ENCODE results near the gene CSF1R. TPM values are rescaled to one million over a fixed set of nuclear protein-coding genes. Genes with fewer than 3 reads are reported as not detected.

CSF1R gene
- polyA plus RNA-seq, 3 donors: 2.9 to 17.0 (median 13.7) TPM

DNA sequence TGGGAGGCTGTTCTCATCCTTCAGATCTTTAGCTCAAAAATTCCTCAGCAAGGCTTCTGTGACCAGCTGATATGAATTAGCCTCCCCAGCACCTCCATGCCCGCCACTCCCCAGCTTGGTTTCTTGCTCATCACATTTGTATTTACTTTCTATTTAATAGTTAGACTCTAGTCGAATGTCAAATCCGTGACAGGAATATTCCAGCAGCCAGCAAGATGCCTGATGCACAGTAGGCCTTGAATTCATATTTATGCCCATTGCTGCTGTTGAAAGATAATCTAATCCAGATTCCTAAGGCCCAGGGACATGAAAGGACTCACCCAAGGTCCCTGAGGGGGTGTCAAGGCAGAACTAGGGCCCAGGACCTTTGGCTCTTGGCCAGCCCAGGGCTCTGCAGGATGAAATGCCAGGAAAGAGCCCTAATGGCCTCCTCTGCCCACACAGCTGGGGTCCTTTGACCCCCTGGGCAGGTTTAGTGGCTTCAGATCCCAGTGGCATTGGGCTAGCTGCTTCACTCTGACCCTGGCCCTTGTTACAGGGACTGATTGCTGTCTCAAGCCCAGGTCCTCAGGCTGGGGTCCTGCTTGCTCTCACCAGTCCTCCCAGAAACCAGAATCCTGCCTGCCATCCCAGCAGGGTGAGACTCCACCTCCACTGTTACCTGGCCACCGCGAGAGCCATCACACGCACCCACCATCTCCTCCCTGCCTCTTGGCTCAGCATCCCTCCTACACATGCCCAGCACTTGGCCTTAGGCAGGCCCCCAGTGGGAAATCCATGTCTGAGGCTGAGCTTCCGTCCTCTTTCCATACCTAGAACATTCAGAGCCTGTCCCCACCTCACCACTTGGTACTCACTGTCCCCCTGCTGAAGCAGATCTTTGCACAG is 7.3 kb downstream of the CSF1R start:
- H3K27ac ChIP-seq (ENCODE audit: low read depth, low read length): no peak overlapping the region
- 84 to 95% (median 94%) methylated on average over 7 of the region's 7 CpGs for WGBS, 3 donors

DNA sequence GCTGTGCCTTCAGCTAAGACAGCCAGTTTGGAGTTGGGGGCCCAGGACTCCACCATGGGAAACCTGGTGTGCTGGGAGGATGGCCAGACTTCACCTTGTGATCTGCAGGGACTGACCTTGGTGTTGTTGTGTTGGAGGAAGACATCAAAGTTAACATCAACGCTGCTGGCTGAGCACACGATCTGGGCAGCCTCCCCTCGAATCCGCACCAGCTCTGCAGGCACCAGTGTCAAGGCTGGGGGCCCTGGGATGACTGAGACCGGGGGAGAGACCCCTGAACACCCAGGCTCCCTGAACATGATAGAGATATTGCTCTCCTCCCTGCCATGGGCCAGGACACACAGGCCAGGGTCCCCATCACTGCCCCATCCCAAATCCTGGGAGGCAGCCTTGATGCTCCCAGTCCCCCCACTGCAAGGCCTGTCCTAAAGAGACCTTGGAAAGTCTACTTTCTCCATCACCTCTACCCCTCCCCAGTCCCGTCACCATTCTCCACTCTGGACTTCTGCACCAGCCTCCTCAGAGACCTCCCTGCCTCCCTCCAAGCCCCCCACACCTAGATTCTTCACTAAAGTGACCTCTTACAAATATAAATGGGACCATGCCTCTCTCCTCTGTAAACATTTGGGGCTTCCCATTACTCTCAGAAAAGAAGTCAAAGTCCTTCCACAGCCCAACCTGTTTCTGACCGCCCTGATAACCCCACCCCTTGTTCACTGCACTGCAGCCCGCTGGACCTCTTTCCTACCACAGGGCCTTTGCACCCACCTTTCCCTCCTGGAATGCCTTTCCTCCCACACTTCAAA is 8.2 kb downstream of the CSF1R start:
- no peak overlapping the region for H3K27ac ChIP-seq (ENCODE audit: low read depth, low read length)
- WGBS, 3 donors: 87 to 94% (median 92%) methylated on average over 8 of the region's 8 CpGs

DNA sequence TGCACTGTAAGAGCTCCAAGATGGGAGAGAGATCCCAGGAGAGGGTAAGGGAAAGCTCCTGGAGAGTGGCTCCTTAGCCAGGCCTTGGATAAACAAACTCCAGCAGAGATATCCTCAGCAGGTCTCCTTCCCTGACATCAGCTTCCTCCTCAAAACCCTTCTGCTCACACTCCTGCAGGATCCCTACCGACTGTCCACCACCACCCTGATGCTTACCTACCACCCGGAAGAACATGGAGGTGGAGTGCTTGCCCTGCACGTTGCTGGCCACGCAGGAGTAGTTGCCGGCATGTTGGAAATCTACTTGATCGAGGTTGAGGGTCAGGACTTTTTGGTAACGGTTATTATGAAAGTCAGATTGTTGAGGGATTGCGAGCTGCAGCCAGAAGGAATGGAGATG is 9.3 kb downstream of the CSF1R start:
- WGBS, 3 donors: 84 to 92% (median 91%) methylated on average over 8 of the region's 8 CpGs

DNA sequence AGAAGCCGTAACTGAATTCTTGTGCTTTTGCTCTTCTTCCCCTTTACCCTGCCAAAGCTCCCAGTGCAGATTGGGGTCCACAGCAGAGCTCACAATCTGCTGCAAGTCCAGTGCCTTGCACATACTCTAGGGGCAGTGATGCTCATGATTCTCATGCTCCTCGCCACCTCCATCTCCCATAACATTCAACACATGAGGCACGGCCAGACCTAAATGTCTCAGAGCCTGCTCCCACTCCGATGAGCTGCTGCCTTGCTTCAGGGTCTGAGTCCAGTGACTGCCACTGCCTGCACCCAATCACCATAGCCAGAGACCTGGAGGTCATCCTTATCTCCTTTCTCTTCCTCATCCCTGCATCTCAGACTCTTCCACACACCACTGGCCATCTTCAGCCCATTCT is 10.5 kb downstream of the CSF1R start:
- H3K27ac ChIP-seq (ENCODE audit: low read depth, low read length): no peak overlapping the region
- WGBS, 3 donors: 85 to 88% (median 85%) methylated on average over 4 of the region's 4 CpGs

More for the DNA sequence above, 9.3 kb downstream of the CSF1R start:
- no peak overlapping the region for H3K27ac ChIP-seq (ENCODE audit: low read depth, low read length)

DNA sequence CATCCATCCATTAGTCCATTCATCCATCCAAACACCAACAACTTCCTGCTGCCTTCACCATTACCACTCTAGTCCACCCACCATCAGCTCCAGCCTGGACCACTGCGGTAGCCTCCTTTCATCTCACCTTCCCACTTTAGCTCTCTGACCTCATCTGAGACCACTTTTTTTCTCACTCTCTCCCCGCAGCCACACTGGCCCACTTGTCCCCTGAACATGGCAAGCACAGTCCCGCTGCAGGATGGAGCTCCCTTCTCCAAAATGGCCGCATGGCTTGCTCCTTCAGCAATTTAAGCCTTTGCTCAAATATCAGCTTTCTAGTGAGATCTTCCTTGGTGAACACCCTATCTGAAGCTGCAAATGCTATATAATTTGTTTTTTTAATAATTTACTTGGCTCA is 11.1 kb downstream of the CSF1R start:
- H3K27ac ChIP-seq (ENCODE audit: low read depth, low read length): no peak overlapping the region
- 67 to 93% (median 91%) methylated on average over 4 of the region's 4 CpGs for WGBS, 3 donors

DNA sequence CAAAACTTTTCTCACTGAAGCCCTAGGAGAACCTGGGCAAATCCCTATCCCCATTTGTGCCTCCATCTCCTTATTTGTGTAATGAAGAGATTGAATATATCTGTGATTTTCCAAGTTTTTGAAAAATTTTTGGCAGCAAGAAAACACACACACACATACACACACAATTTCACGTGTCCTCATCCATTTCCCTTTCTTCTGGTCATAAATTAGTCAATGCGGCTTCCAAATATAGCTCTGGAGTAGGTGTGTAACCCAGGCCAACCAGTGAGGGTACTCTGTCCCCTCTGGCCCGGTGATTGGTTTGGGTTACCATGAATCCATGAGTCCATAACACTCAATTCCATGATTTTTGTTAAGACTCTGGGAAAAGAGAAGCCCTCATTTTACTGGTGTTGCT is 12.7 kb downstream of the CSF1R start:
- WGBS, 3 donors: 69 to 79% (median 77%) methylated on average over 3 of the region's 3 CpGs

DNA sequence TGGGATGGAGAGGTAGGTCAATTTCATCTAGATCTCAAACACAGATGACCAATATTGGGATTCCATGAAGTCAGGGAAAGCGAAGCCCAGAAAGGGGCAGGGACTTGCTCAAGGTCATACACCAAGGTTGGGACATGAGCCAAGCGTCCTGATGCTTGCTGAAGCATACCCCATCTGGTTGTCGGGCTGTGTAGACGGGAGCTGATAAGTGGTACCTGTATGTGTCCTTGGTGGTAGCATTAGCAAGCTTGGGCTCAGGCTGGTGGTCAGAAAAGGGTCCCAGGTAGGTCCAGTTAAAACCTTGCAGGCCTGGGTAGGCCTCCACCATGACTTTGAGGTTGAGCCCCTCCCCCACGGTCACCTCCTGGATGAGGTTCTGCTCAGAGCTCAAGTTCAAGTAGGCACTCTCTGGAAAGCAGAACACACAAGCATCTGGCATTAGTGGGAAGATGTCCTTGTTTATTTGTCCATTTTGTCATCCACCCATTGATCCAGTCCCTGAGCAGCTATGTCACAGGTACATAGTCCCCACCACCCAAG is 13.2 kb downstream of the CSF1R start:
- 57 to 96% (median 96%) methylated on average over 5 of the region's 5 CpGs for WGBS, 3 donors
- H3K27ac ChIP-seq (ENCODE audit: low read depth, low read length): no peak overlapping the region

More for the DNA sequence above, 12.7 kb downstream of the CSF1R start:
- no peak overlapping the region for H3K27ac ChIP-seq (ENCODE audit: low read depth, low read length)

DNA sequence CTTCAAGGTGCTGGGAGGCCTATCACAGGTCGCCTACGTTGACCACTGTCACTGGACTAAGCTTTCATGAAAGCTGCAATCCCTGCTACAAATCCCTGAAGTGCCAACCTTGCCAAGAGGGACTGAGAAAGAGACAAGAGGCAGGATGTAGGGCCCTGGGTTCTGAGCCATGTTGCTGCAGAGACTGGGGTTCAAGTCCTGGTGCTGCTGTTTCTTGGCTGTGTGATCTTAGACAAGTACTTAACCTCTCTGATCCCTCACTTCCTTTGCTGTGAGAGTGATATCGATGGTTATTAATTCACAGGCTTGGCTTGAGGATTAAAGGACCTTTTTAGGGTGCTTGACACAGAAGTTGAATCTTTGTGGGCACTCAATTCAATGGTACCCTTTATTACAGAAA is 15.5 kb downstream of the CSF1R start:
- no peak overlapping the region for H3K27ac ChIP-seq (ENCODE audit: low read depth, low read length)
- whole genome bisulfite sequencing, 3 donors: 89 to 95% (median 91%) methylated on average over 3 of the region's 3 CpGs

DNA sequence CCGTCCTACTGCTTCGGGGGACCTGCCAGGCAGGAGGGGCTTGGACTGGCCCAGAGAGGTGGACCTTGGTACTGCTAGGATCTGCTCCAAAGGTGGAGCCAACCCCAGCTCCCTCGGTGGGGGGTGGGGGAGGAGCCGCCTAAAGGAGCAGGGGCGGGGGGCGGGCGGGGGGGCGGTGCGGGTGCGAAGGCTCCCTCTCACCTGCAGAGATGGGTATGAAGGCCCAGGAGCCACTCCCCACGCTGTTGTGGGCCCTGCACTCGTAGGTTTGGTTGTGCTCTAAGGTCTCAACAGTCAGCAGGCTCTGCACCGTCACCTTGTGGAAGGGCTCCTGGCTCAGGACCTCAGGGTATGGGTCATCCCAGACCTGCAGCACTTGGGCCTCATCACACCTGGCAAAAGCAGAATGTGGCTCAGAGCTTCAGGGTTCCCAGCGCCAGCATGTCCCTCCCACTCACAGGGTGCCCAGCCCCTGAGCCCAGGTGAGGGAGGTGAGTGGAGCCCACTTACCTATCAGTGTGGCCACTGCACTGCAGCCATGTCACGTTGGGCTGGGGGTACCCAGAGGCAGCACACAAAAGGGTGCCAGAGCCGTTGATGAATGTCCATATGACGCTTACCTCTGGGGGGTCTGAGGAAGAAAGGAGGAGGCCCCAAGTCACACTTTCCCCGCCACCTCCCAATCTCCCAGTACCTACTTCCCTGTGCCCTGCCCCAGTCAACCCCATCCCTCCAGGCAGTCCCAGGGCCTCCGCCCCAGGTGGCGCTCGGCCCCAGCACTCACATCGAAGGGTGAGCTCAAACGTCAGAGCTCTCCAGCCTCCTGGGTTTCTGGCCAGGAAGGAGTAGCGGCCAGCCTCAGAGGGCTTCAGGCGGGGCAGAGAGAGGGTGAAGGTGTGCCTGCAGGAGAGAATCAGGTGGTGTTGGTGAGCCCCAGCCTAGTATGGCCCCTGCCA is 16.4 kb downstream of the CSF1R start:
- no peak overlapping the region for H3K27ac ChIP-seq (ENCODE audit: low read depth, low read length)
- 78 to 88% (median 88%) methylated on average over 25 of the region's 25 CpGs for WGBS, 3 donors

DNA sequence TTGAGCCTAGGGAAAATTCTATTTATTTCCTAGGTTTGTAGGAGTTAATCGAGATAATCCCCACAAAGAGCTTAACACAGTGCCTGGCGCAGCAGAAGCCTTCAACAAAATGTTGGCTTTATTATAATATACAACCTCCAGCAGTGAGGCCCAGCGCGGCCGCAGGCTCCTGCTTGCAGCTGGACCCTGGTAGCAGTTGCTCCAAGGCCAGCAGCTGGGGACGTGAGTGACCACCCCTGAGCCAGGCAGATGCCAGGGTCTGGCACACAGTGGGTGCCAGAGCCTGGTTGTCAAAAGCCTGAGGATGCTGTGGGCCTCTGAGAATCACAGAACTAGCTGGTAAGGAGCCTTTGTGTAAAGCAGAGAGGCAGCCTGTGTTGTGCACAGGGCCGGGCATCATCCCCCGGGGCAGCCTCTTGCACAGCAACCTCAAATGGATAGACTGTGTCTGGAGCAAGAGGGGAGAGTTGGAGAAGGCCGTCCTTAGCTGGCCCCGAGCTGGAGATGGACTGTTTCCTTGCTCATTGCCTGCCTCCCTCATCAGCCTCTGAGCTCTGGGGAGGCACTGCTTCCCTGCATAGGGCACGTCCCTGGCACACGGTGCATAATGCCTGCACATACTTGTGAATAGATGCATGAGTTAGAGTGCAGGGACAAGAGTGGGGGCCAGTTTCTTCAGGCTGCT is 17.3 kb downstream of the CSF1R start:
- H3K27ac ChIP-seq (ENCODE audit: low read depth, low read length): no peak overlapping the region
- WGBS, 3 donors: 79 to 85% (median 85%) methylated on average over 12 of the region's 12 CpGs

DNA sequence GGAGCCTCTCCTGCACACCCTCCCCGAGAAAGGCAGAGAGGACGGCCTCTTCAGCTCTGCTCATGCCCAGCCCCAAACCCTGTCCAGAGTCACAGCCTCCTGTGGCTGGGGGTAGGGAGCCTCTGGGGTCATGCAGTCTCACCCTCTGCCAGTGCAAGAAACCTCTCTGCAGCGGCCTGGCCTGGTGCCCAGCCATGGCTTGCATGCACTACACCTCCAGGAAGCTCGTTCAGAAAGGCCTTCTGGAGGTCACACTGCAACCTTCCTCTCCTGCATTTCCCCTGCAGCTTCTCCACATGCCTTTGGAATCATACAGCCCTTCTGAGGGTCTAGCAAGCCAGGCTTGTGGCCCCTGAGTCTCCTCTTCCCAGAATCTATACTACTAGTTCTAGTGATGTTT is 17.9 kb downstream of the CSF1R start:
- 48 to 56% (median 54%) methylated on average over 4 of the region's 4 CpGs for WGBS, 3 donors

DNA sequence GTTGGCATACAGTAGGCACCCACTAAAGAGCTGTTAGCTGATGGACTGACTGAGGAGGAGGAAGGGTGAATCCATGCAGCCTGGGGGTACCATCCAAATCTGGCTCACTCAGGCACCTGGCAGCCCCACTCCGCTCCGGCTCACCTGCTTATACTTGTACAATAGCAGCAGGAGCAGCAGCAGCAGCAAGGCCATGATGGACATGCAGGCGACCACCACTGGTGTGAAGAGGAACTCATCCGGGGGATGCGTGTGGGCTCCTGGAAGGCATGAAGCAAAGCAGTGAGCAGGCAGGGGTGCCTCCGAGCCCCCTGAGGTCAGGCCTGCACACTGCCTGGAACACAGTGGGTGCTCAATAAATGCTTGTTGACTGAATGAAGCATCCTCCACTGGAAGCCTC is 18.3 kb downstream of the CSF1R start:
- WGBS, 3 donors: 90 to 98% (median 91%) methylated on average over 6 of the region's 6 CpGs
- H3K27ac ChIP-seq (ENCODE audit: low read depth, low read length): no peak overlapping the region

More for the DNA sequence above, 17.9 kb downstream of the CSF1R start:
- no peak overlapping the region for H3K27ac ChIP-seq (ENCODE audit: low read depth, low read length)

DNA sequence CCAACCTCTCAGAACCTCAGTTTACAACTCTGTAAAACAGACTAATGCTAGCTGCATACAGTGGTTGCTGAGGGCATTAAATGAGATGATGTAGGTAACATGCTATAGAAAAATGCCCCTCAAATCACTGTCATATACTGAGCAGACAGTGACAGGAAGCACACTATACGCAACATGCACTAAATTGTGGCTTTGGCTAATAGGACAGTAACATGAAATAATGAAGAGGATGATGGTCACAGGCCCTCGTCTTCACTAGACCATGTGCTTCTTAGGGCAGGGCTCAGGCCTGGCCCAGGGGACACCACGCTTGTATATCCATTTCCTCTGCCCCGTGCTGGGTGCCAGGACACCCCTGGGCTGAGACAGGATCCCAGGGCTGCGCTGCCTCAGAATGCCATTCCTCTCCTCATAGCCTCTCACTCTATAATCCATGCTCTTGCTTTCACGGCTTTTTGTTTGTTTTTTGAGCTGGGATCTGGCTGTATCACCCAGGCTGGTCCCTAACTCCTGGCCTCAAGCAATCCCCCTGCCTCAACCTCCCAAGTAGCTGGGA is 18.9 kb downstream of the CSF1R start:
- no peak overlapping the region for H3K27ac ChIP-seq (ENCODE audit: low read depth, low read length)
- 77 to 81% (median 79%) methylated on average over 6 of the region's 6 CpGs for WGBS, 3 donors

DNA sequence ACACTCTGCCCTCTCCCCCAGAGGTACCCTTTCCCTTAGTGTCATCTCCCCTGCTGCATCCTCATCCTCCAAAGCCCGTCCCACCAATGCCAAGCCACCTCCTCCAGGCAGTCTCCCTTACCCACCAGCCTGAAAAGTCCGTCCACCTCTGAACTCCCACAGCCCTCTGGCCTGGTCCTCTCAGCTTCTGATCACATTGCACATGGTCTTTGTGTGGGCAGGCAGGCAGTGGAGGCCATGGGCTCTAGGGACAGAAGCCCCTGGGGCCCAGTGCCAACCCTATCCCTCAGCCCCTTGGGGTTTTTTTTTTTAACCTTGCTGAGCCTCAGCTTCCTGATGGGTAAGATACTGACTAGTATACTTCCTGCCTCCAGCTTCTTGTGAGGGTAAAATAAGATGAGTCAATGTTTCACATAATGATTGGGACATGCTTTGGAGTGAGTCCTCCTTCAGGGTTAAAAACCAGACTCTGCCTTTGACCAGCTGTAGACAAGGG is 19.4 kb downstream of the CSF1R start:
- WGBS, 3 donors: 76 to 91% (median 86%) methylated on average over 2 of the region's 2 CpGs

DNA sequence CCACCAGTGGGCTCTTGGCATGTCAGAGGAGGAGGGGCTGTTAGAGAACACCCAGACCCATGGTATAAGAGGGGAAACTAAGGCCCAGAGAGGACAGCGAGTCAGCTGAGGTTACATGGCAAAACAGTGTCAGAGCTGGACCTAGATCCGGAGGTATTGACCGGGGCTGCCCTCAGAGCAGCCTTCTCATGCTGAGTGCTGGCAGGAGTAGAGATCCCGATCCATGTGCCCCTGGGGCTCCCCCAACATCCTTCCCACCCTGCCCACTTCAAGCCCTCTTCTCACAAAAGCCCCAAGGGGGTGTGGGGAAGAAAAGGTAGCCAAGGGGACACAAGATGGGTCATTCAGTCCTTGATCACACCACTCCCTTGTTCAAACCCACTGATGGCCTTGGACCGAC is 19.9 kb downstream of the CSF1R start:
- 87 to 95% (median 89%) methylated on average over 5 of the region's 5 CpGs for WGBS, 3 donors
- H3K27ac ChIP-seq (ENCODE audit: low read depth, low read length): no peak overlapping the region

More for the DNA sequence above, 19.4 kb downstream of the CSF1R start:
- H3K27ac ChIP-seq (ENCODE audit: low read depth, low read length): no peak overlapping the region

DNA sequence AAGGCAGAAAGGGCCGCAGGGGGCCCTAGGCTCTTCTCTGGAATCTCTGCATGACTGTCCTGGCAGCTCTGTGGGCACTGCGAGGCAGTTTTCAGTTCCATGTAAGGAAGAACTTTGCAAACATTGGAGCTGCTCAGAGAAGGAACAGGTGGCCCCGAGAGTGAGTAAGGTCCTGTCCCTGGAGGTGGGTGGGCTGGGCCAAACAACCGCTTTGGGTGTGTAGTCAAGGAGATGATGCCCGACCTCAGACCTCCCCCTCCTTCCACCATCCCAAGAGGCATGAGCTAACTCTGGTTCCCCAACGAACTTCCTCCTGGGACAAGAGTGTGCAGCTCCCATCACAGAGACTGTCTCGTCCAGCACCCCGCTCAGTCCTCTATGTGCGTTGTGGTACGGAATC is 20.5 kb downstream of the CSF1R start:
- 55 to 69% (median 56%) methylated on average over 10 of the region's 10 CpGs for WGBS, 3 donors
- no peak overlapping the region for H3K27ac ChIP-seq (ENCODE audit: low read depth, low read length)

DNA sequence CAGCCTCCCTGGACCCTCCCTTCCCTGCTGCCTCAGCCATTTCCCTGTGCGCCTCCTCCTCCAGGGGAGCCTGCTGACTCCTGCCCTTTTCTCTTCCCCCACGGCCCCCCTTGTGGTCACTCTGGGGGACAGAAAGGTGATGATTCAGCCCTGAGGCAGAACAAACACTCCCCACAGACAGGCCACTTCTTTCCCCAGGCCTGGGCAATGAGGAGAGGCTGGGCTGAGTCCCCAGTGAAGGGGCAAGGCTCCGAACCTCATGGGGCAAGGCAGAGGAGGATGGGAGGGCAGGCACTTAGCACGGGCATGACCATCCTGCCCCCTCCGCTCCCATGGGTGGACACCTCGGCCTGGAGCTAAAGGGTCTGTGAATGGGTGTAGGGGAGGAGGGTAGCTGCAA is 21.0 kb downstream of the CSF1R start:
- 63 to 67% (median 67%) methylated on average over 6 of the region's 6 CpGs for WGBS, 3 donors
- no peak overlapping the region for H3K27ac ChIP-seq (ENCODE audit: low read depth, low read length)

All from adipose tissue (tissue), 3 donors.